Femur (tissue), 1 donor: ENCODE data around the gene BMI1.
"Not testable (repeated sequence)": the region's sequence is repeated elsewhere in the genome, so short reads cannot be mapped to it uniquely, and the experiment has no call there.

Experiments used
- DNase-seq: peaks from one replicate; pipeline ENCODE4 v3.0.0-alpha.2; 2017

The BMI1 gene

DNA sequence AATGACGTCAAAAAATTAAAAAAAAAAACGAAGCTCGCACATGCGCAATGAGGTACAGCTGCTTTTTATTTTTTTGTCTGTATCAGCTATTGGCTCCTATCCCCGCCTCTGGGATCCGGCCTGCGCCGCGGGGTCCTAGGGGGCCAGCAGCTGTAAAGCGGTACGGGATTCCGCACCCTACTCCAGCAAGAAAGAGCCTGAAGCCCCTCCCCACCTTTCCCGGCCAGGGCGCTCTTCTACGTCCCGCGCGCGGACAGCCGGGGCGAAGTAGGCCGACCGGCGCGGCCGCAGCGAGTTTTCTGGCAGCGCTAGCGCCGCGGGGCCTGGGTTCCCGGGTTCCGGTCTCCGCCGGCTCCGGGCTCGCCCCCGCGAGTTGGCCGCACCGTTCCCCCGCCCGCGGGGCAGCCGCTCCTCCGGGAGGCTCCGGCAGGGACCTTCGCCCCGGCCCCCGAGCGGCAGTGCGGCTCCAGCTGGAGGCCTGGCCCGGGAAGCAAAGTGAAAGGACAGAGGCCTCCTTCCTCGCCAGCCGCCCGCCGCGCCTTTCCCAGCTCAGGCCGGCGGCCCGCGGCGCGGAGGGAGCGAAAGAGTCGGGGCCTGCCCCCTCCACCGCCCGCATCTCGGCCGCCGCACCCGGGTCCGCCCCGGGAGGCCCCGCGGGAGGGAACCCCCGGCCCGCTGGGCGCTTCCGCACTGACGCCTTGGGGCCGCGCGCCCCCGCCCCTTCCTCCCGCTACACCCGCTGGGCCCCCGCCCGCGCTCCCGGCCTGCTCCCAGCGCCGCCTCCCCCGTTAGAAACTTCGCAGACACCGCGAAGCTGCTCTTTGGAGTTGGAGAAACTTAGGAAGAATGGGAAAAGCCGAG, 19.7 kb downstream of the BMI1 start:
- peak; percentile 86 for DNase-seq

DNA sequence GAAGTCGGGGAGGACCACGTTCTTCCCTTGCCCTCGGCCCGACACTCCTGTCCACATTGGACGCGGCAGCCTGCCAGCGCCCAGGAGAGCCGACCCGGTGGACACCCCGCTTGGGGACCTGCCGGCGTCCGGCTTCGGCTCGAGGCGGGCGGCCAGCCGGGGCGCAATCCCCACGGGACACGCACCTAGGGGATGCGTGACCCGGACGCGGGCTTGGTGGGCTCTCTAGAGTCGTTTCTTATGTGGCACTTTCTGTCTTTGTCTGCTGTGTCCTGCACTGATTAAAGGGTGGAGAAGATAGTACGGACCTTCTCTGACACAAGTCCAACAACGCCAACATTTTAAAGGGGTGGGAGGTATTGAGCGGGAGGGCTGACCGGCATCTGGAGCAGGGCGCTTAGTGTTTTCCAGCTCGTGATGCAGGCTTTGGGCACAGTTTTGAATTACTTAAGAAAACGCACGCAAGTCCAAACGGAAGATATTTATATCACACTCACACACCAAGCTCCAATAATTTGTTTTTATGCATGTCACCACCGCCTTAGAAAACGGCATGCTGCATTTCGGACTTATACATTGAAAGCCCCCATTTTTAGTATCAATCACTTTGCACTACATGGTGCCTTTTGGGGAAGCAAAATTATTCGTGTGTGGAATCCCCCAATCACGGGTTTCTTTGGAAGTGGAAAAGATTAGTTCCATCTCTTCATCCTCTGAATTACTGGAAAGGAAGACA, 20.5 kb downstream of the BMI1 start:
- no peak for DNase-seq

- DNase-seq = no peak
Measured at GRCh38 chr10:22341926-22342196, 21.0 kb downstream of the BMI1 start.

GRCh38 chr10:22342421-22342820, 21.5 kb downstream of the BMI1 start:
- DNase-seq = no peak

DNA sequence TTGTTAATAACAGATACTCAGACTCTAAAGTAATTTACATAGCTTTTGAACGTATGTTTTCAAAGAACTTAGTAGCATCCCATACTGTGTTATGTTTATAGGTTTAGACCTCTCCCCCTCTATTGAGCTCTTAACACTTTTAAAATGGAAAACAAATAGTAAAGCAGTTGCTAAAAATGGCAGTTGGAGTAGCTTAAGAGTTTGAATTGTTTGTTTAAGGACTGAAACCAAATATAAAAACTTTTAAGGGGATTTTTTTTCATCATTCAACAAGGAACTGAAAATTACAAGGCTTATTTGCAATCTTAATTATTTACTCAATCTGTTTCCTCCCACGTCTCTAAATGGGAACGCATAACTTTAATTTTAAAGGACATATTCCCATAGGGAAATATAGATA, 22.8 kb downstream of the BMI1 start:
- no peak for DNase-seq

GRCh38 chr10:22344249-22344648, 23.4 kb downstream of the BMI1 start:
- DNase-seq = no peak

- DNase-seq = no peak
Measured at GRCh38 chr10:22344781-22345300, 23.9 kb downstream of the BMI1 start.

GRCh38 chr10:22345301-22346095, 24.6 kb downstream of the BMI1 start, which contains the start of gene SPAG6:
SPAG6 (plus strand) TSS chr10:22345496; CDS start chr10:22345612, 116 bp downstream.
- peak; percentile 37 for DNase-seq

GRCh38 chr10:22346096-22346661, 25.3 kb downstream of the BMI1 start:
- DNase-seq = no peak

- DNase-seq = no peak
Measured at GRCh38 chr10:22349755-22350154, 28.9 kb downstream of the BMI1 start.

- DNase-seq = no peak
Measured at GRCh38 chr10:22351131-22351703, 30.3 kb downstream of the BMI1 start.

- DNase-seq = no peak
Measured at GRCh38 chr10:22356324-22356873, 35.5 kb downstream of the BMI1 start.

DNA sequence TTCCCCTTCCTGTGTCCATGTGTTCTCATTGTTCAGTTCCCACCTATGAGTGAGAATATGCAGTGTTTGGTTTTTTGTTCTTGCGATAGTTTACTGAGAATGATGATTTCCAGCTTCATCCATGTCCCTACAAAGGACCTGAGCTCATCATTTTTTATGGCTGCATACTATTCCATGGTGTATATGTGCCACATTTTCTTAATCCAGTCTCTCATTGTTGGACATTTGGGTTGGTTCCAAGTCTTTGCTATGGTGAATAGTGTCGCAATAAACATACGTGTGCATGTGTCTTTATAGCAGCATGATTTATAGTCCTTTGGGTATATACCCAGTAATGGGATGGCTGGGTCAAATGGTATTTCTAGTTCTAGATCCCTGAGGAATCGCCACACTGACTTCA, 36.9 kb downstream of the BMI1 start:
- not testable (repeated sequence) for DNase-seq

- DNase-seq = no peak
Measured at GRCh38 chr10:22363305-22363704, 42.4 kb downstream of the BMI1 start.

GRCh38 chr10:22364407-22365140, 43.7 kb downstream of the BMI1 start:
- no peak for DNase-seq

DNA sequence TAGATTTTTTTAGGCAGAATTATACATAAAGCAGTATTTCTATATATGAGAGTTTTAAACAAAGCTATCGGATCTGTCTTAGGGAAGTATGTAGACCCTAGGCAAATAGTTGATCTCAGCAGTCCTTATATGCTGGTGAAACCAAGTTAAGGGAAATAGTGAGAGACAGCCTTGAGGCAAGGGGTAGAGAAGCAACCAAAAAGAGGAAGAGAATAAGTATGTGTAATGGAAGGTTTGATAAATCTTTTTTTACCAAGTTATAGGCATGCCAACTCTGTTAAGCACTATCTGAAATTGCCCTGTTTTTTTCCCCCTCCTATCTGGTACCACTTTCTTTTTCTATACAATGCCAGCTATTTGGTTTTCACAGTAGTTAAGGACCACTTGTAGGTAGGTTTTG, 44.3 kb downstream of the BMI1 start:
- DNase-seq = no peak

DNA sequence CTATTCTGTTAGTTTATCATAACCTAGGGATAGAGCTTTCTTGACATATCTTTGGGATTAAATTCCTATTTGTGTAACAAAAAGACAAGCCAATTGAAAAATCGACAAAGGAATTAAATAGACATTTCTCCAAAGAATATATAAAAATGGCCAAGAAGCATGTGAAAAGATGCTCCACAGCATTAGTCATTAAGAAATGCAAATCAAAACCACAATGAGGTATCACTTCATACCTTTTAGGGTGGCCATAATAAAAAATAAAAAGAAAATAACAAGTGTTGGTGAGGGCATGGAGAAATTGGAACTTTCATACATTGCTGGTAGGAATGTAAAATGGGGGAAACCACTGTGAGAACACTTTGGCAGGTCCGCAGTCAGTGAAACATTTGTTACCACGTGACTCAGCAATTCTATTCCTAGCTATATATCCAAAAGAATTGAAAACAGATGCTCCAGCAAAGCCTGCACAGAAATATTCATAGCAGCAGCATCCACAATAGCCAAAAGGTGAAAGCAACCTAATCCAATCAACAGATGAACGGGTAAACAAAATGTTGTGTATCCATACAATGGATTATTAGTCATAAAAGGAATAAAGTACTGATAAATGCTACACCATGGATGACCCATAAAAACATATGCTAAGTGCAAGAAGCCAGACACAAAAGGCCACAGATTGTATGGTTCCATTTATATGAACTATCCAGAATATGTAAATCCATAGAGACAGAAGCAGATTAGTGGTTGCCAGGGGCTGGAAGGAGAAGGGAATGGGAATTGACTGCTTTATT, 44.9 kb downstream of the BMI1 start:
- DNase-seq = no peak

- DNase-seq = no peak
Measured at GRCh38 chr10:22366435-22366703, 45.5 kb downstream of the BMI1 start.

- no peak for DNase-seq
Measured at GRCh38 chr10:22366771-22367170, 45.9 kb downstream of the BMI1 start.

DNA sequence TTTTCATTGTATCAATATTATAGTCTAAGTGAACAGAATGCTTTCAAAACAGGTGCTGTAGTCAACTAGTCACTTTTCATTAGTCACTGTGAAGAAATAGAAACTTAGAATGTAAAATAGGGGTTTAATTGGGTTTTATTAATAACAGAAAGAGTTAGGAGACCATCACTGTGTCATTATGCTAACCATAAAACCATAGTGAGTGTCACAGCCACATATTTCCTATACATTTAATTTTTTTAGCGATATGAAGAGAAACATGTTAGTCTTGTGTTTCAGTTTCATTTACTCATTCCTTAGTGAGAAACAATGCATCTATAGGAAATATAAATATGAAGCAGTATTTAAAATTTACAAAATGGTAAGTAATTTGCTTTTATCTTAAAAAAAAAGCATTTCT, 46.6 kb downstream of the BMI1 start:
- DNase-seq = no peak

DNA sequence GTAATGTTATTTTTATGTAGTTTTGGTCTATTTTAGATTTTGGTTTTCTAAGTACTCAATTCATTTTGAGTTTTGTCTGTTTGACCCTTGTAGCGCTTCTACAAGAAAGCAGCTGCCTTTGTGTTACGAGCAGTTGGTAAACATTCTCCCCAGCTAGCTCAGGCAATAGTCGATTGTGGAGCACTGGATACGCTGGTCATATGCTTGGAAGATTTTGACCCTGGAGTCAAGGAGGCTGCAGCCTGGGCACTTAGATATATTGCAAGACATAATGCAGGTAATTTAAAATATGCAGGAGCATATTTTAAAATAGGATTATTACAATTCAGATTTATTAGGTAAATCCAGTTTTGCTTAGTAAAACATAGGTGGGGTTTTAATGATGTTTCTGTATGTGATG, 47.5 kb downstream of the BMI1 start:
- DNase-seq = no peak
